ENCODE measurements around the gene S100A5. TPM values are rescaled to one million over a fixed set of nuclear protein-coding genes. Genes with fewer than 3 reads are reported as not detected.
A peak's percentile ranks its signal among the peaks of the same experiment; 100 is the strongest.
"Not testable (repeated sequence)": the region's sequence is repeated elsewhere in the genome, so short reads cannot be mapped to it uniquely, and the experiment has no call there.

Gene S100A5
- total RNA-seq, 1 donor from 2014 or later = not detected

GRCh38 chr1:153532769-153533599, 7.8 kb downstream of the S100A5 start:
- peak; percentile 92 for DNase-seq

GRCh38 chr1:153532181-153532580, 8.6 kb downstream of the S100A5 start:
- DNase-seq = peak; percentile 32

GRCh38 chr1:153531638-153532037, 9.1 kb downstream of the S100A5 start:
- DNase-seq = no peak

GRCh38 chr1:153527683-153528040, 13.1 kb downstream of the S100A5 start:
- DNase-seq = no peak

DNA sequence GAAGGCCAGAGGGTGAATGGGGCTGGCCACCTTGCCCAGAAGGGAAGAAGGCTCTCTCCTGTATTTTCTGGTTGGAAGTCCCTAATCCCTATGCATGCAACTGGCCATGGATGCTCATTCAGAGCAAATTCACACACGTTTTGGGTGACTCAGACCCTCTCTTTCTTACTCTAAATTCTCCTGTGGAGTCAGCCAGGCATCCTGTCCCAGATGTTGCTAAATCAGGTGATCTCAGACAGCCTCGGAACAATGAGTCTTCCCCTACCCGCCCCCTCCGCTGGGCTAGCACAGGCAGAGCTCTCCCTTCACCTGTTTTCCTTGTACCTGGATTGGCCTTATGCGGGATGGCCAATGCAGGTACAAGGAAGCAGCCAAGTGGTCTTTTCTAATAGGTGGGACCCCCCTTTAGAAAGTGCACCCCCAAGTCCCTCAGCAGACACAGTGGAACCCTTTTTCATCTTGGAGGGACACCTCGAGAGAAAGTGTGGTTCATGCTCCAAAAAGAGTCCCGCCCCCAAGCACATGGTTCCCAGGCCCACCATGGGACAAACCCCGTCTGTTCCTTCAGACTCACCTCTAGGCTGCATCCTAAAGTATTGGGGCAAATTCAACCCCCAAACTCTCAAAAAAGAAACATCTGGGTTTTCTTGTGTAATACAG, 13.6 kb downstream of the S100A5 start:
- DNase-seq = no peak

- DNase-seq = peak; percentile 28
Measured at GRCh38 chr1:153526132-153526543, 14.6 kb downstream of the S100A5 start.

DNA sequence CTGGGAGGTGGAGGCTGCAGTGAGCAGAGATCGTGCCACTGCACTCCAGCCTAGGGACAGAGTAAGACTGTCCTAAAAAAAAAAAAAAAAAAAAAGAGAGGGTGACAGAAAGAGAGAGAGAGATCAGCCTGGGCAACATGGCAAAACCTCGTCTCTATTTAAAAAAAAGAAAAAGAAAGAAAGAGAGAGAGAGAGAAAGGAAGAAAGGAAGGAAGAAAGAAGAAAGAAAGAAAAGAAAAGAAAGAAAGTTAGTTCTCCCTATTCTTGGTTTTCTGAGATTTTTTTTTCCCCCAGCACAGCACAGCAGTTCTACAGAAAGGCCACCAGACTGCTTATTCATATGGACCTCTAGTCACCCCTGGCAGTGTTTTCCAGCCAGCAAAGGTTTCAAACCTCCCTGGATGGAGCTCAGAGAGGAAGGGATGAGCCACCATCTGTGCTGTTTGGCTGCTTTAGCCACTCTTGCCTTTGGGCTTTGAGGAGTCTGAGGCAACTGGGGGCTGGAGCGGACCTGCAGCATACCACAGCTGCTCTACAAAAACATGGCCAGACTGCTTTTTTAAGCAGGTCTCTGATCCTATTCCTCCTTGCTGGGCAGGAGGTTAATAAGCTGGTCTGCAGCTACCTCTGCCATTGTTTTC, 15.5 kb downstream of the S100A5 start:
- DNase-seq = no peak

DNA sequence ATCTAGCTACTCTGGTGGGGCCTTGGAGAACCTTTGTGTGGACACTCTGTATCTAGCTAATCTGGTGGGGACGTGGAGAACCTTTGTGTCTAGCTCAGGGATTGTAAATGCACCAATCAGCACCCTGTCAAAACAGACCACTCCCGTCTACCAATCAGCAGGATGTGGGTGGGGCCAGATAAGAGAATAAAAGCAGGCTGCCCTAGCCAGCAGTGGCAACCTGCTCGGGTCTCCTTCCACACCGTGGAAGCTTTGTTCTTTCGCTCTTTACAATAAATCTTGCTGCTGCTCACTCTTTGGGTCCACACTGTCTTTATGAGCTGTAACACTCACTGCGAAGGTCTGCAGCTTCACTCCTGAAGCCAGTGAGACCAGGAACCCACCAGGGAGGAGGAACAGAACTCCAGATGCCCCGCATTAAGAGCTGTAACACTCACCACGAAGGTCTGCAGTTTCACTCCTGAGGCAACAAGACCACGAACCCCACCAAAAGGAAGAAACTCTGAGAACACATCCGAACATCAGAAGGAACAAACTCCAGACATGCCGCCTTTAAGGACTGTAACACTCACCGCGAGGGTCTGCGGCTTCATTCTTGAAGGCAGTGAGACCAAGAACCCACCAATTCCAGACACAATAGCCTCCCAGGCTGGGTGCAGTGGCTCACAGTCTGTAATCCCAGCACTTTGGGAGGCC, 18.2 kb downstream of the S100A5 start:
- not testable (repeated sequence) for DNase-seq

DNA sequence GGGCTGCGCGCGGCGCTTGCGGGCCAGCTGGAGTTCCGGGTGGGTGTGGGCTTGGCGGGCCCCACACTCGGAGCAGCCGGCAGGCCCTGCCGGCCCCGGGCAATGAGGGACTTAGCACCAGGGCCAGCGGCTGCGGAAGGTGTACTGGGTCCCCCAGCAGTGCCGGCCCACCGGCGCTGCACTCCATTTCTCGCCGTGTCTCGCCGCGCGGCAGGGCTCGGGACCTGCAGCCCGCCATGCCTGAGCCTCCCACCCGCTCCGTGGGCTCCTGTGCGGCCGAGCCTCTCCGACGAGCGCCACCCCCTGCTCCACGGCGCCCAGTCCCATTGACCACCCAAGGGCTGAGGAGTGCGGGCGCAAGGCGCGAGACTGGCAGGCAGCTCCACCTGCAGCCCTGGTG, 18.9 kb downstream of the S100A5 start:
- not testable (repeated sequence) for DNase-seq

DNA sequence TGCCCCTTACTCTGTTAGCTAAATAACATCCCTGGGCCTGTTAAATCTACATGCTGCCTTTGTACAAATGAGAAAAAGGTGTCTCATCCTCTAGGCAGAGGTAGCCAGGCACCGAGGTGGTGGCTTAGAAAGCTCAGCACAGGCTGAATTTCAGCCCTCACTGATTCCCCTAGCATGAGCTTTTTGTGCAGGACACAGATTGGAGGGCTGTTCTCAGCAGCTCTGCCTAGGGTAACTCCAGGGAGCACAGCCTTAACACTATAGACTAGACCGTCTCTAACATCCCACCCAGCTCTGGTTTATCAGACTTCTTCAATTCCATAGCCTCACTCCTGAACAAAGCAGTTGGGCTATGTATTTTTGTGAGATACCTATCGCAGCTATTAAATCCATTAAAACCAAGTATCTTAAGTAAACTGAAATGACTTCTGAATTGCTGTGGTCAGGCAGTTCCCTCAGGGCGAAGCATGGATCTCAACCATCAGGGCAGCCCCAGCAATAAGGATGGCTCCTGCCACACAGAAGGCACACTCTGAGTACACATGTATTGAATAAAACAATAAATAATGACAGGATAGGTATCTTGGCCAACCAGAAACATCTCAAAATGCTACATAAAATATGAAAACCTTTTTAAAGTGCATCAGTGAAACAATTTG, 19.8 kb downstream of the S100A5 start:
- DNase-seq = no peak

DNA sequence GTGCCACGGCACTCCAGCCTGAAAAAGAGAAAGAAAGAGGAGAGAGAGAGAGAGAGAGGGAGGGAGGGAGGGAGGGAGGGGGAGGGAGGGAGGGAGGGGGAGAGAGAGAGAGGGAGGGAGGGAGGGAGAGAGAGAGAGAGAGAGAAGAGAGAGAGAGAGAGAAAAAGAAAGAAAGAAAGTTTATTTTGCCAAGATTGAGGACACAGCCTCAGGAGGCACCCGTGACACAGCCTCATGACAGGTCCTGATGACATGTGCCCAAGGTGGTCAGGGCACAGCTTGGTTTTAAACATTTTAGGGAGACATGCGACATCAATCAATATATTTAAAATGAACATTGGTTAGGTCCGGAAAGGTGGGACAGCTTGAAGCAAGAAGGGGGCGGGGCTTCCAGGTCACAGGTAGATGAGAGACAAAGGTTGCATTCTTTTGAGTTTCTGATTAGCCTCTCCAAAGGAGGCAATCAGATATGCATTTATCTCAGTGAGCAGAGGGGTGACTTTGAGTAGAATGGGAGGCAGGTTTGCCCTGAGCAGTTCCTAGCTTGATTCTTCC, 20.5 kb downstream of the S100A5 start:
- not testable (repeated sequence) for DNase-seq

- DNase-seq = no peak
Measured at GRCh38 chr1:153519242-153519641, 21.5 kb downstream of the S100A5 start.

GRCh38 chr1:153515504-153516394, 25.0 kb downstream of the S100A5 start:
- no peak for DNase-seq

GRCh38 chr1:153513666-153514065, 27.1 kb downstream of the S100A5 start:
- DNase-seq = no peak

GRCh38 chr1:153513023-153513422, 27.7 kb downstream of the S100A5 start:
- DNase-seq = no peak

- peak; percentile 89 for DNase-seq
Measured at GRCh38 chr1:153510984-153511410, 29.7 kb downstream of the S100A5 start.

DNA sequence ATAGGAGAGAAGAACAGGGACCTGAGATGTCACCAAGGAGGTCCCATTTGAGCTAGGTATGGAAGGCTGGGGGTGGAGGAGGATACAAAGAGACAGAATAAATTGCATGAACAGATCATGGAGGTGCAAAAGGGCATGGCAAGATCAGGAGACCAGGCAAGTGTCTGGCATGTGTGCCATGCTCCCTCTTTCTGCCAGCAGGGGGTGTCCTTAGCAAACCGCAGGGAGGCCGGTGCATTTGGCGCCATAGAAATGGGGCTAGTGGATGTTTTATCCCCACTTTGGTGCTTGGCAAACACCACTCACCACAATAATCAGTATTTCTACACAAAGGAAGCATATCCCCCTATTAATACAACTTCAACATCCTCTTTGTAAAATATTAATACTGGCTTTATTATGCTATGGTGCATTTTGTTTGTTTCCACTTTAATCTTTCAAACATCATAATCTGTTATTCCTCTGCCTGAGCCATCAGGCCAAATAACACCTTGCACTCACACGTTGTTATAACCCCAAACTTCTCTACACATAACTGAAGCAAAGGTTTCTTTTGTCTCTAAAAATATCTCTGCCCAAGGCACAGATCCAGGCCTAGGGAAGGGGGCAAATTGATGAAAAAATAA, 30.9 kb downstream of the S100A5 start:
- peak; percentile 70 for DNase-seq

- no peak for DNase-seq
Measured at GRCh38 chr1:153509036-153509435, 31.7 kb downstream of the S100A5 start.

DNA sequence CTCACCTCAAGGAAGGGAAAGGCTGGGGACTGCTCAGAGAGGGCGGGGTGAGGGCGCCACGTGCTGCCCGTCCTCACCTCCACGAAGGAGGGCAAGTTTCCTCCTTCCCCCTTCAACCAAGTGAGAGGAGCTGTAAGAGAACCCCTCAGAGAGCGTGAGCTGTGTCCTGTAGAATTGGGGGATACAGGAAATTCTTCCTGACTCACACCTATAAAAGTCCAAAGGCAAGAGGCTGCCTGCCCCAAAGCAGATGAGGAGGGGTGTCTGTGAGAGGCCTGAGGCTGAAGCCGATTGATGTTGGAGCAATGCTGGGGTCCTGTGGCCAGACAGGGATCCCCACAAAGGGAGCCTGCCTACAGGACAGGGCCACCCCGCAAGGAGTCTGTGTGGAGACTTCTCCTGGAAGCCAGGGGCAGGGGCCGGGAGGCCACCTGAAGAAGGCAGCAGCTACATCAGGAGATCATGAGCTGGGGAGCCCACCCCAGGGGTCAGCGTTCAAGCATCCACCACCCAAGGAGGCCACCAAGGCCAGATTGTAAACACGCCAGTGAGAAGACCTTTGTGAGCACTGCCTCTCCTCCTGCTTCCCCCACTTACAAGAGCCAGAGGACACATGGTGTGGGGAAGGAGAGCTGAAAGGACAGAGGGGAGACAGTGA, 32.7 kb downstream of the S100A5 start:
- DNase-seq = no peak

- DNase-seq = no peak
Measured at GRCh38 chr1:153506831-153507413, 33.8 kb downstream of the S100A5 start.
